CD14-positive monocyte (primary cell): Measurements from ENCODE around the gene IFIH1. TPM values are rescaled to one million over a fixed set of nuclear protein-coding genes. Genes with fewer than 3 reads are reported as not detected.

Experiments
- DNase-seq, 3 donors: peaks; one replicate each; pipeline ENCODE4 v3.0.0-alpha.2; 2011 to 2022
- H2AFZ ChIP-seq: 2 replicates; pipeline ENCODE4 v1.6.0; 2012; ENCODE audit warnings: mild to moderate bottlenecking, low read depth, low read length, inconsistent platforms; ENCODE audit not compliant: insufficient read depth, poor library complexity, severe bottlenecking
- H3K27ac ChIP-seq, 2 donors: 1 replicate in 1 of 2; 2 replicates in 1 of 2; pipeline ENCODE4 v1.5.1; 2012 to 2013; ENCODE audit warnings: low read length in 2 of 2, control low read depth in 1 of 2, inconsistent platforms in 1 of 2, low read depth in 1 of 2, mild to moderate bottlenecking in 1 of 2
- H3K27me3 ChIP-seq, 2 donors: one replicate each; pipeline versions ENCODE4 v1.6.0 to v1.6.1; 2011 to 2013; ENCODE audit warnings: low read length in 2 of 2; ENCODE audit not compliant: control insufficient read depth in 2 of 2, insufficient read depth in 2 of 2
- H3K36me3 ChIP-seq, 2 donors: replicated peaks in 1 of 2; 1 replicate in 1 of 2; 2 replicates in 1 of 2; pipeline versions ENCODE4 v1.5.1 to v1.6.1; 2012 to 2013; ENCODE audit warnings: low read length in 2 of 2, control low read depth in 1 of 2, inconsistent platforms in 1 of 2, mild to moderate bottlenecking in 1 of 2; ENCODE audit not compliant: insufficient read depth in 2 of 2, control insufficient read depth in 1 of 2
- H3K4me1 ChIP-seq, 2 donors: 1 replicate in 1 of 2; 2 replicates in 1 of 2; pipeline versions ENCODE4 v1.5.1 to v1.6.1; 2012 to 2013; ENCODE audit warnings: low read length in 2 of 2, control low read depth in 1 of 2, inconsistent platforms in 1 of 2, mild to moderate bottlenecking in 1 of 2, moderate library complexity in 1 of 2; ENCODE audit not compliant: insufficient read depth in 2 of 2, control insufficient read depth in 1 of 2
- H3K4me2 ChIP-seq: replicated peaks from 2 replicates; pipeline ENCODE3; 2012; ENCODE audit warnings: low read length, moderate library complexity, mild to moderate bottlenecking; ENCODE audit not compliant: poor library complexity, severe bottlenecking; ENCODE audit errors: extremely low read depth
- H3K4me3 ChIP-seq, 3 experiments: fragments of 200-600 bp in 1 of 3; sonication (generic) in 1 of 3; replicated peaks in 1 of 3; 1 replicate in 2 of 3; 2 replicates in 1 of 3; pipeline ENCODE4 v1.5.1; 2011 to 2013; ENCODE audit warnings: low read length in 3 of 3, mild to moderate bottlenecking in 3 of 3, control low read depth in 2 of 3, low read depth in 2 of 3, inconsistent platforms in 1 of 3, moderate library complexity in 1 of 3
- H3K79me2 ChIP-seq: 2 replicates; pipeline ENCODE4 v1.6.0; 2012; ENCODE audit warnings: mild to moderate bottlenecking, control low read depth, inconsistent platforms, low read length, moderate library complexity; ENCODE audit not compliant: insufficient read depth
- H3K9ac ChIP-seq: 2 replicates; pipeline ENCODE4 v1.6.0; 2017; ENCODE audit warnings: low read length, mild to moderate bottlenecking; ENCODE audit not compliant: insufficient read depth, poor library complexity, severe bottlenecking
- H3K9me3 ChIP-seq, 2 donors: replicated peaks in 1 of 2; 1 replicate in 1 of 2; 2 replicates in 1 of 2; pipeline versions ENCODE4 v1.5.1 to v1.6.1; 2012 to 2013; ENCODE audit warnings: low read length in 2 of 2, control low read depth in 1 of 2; ENCODE audit not compliant: control insufficient read depth in 1 of 2, insufficient read depth in 1 of 2
- H4K20me1 ChIP-seq: 2 replicates; pipeline ENCODE4 v1.6.0; 2012; ENCODE audit warnings: mild to moderate bottlenecking, low read length, control low read depth, moderate library complexity; ENCODE audit not compliant: insufficient read depth
- H3K27ac Mint-ChIP-seq, 7 donors: one replicate each; pipeline ENCODE4 v1.8.0; 2020; ENCODE audit warnings: mild to moderate bottlenecking in 7 of 7, mixed read lengths in 7 of 7, moderate library complexity in 6 of 7, inconsistent platforms in 2 of 7
- H3K27me3 Mint-ChIP-seq, 3 donors: one replicate each; pipeline ENCODE4 v1.8.0; 2021 to 2022; ENCODE audit warnings: low read depth in 3 of 3, mild to moderate bottlenecking in 3 of 3, mixed read lengths in 3 of 3, moderate library complexity in 3 of 3, inconsistent platforms in 1 of 3
- H3K36me3 Mint-ChIP-seq, 2 donors: one replicate each; pipeline ENCODE4 v1.8.0; 2020; ENCODE audit warnings: mixed read lengths in 2 of 2, inconsistent platforms in 1 of 2, mild to moderate bottlenecking in 1 of 2
- H3K4me1 Mint-ChIP-seq: one replicate; pipeline ENCODE4 v1.8.0; 2020; ENCODE audit warnings: mild to moderate bottlenecking, mixed read lengths
- H3K4me3 Mint-ChIP-seq, 2 donors: one replicate each; pipeline ENCODE4 v1.8.0; 2020; ENCODE audit warnings: mild to moderate bottlenecking in 2 of 2, mixed read lengths in 2 of 2, moderate library complexity in 1 of 2
- H3K9me3 Mint-ChIP-seq, 7 donors: one replicate each; pipeline ENCODE4 v1.8.0; 2020 to 2022; ENCODE audit warnings: mixed read lengths in 7 of 7, mild to moderate bottlenecking in 6 of 7, moderate library complexity in 6 of 7, inconsistent platforms in 2 of 7
- CTCF ChIP-seq: fragments of 200-600 bp; IDR thresholded peaks from one replicate; pipeline ENCODE4 v1.8.0; 2022; ENCODE audit warnings: antibody characterized with exemption, mild to moderate bottlenecking
- WGBS: methylation state at CpG from one replicate; pipeline ENCODE4 v1.1.5; 2013; ENCODE audit warnings: missing lambda C conversion rate; ENCODE audit not compliant: insufficient coverage; 5-methylcytosine and 5-hydroxymethylcytosine counted together
- intact Hi-C, 2 donors: fragments of 100-400 bp; cut with micrococcal nuclease; formaldehyde crosslinking; loops; one replicate each; pipeline versions ENCODE4 v1.15.0 to v1.15.1; 2023
- polyA plus RNA-seq, 3 donors: library from polyadenylated mRNA; depleted of rRNA in 1 of 3; unstranded in 2 of 3; stranded (reverse) in 1 of 3; fragments of 300-500 nt in 2 of 3; fragments of >200 nt in 1 of 3; fragmentation: Illumina TruSeq in 2 of 3; gene quantifications; 1 replicate in 2 of 3; 2 replicates in 1 of 3; pipeline ENCODE4 v1.2.3, GENCODE V29; 2012 to 2021

IFIH1 gene
- polyA plus RNA-seq, 3 donors = 11.6 to 17.6 (median 17.1) TPM

DNA sequence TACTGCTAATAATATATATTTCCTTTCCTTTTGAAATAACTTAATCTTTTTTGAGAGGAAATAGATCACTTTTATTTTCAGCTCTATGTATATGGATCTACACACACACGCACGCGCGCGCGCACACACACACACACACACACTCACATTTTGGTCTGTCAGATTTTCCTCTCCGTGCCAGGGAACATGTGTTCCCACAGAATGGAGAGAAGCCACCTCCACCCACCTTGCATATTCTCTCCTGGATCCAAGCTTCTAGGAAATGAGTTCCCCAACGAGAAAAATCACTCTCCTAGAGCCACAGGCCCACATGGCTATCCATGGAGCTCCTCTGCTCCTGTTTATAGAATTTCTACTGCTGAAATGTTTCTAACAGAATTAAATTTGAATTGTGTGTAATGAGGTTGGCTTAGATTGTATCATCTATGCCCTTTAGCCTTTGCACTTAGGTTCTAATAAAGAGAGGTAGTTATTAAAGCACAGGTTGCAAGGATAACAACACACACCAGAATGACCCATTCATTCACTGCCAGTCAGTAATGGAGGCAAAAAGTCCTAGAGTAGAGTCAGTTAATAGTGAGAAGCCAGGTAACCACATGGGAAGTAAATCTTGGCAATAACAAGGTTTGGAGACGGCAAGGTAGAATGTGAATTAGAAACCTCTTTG, 19.7 kb downstream of the IFIH1 start:
- Mint-ChIP-seq H3K9me3 (no peaks in the 10 kb centered on the region), H3K4me3 (no peak overlapping the region), H3K27ac (no peak overlapping the region), H3K36me3 (peaks cover 12 to 20% of the 10 kb centered on the region in 2 donors), H3K4me1 (peaks cover 13% of the 10 kb centered on the region), H3K27me3 (no peaks in the 10 kb centered on the region)
- intact Hi-C loops = loop anchor here in 1 of 2 donors (2.0 kb wide), 1 partner anchor 78 kb away; no protein-coding TSS in a partner anchor
- Histone ChIP-seq H3K9ac (no peak overlapping the region), H3K79me2 (no peaks in the 10 kb centered on the region), H4K20me1 (peaks cover 16% of the 10 kb centered on the region), H3K9me3 (no peaks in the 10 kb centered on the region), H3K27me3 (no peaks in the 10 kb centered on the region), H3K36me3 (peaks cover 16 to 47% of the 10 kb centered on the region in 2 donors), H3K4me3 (no peak overlapping the region), H3K27ac (no peak overlapping the region), H3K4me1 (peaks cover 3 to 4% of the 10 kb centered on the region in 2 donors), H2AFZ (no peak overlapping the region), H3K4me2 (no peak overlapping the region)
- 88% methylated on average over 8 of the region's 9 CpGs for WGBS
- no peak for DNase-seq
- TF ChIP-seq CTCF = no peak

DNA sequence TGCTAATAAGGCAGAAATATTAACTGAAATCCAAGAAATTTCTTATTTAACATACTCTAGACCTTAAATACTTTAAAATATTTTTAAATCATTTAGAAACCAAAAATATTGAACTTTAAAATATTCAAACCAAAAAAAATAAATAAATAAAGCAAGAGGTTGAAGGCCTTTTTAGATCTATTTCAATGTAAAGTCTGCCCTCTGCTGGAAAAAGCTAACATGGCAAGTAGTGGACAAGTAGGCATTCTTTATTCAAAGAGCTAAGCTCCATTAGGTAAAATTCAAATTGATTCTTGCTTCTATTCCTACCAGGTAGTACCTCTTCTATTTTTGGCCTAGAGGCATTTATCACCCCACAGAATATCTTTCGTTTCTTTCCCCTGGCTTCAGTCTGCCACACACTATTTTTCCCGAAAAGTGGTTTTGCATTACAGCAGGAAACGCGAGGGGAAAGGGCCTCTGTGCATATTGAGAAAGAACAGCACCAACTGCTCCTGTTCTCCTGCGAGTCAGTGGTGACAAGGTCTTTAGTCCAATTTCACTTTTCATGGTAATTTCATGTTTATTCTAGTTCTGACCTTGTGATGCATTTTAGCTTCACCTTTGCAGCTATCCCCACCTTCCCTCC, 20.4 kb downstream of the IFIH1 start:
- Histone ChIP-seq H3K9me3 (no peaks in the 10 kb centered on the region), H3K79me2 (no peaks in the 10 kb centered on the region), H3K4me3 (no peak overlapping the region), H3K27me3 (no peaks in the 10 kb centered on the region), H4K20me1 (peaks cover 16% of the 10 kb centered on the region), H3K27ac (no peak overlapping the region), H2AFZ (no peak overlapping the region), H3K36me3 (peaks cover 12 to 44% of the 10 kb centered on the region in 2 donors), H3K9ac (no peak overlapping the region), H3K4me2 (no peak overlapping the region), H3K4me1 (peaks cover 3 to 4% of the 10 kb centered on the region in 2 donors)
- H3K4me3 Mint-ChIP-seq = peak overlapping the region in 1 of 2 donors; percentile 17
- intact Hi-C loops = loop anchor here (2.0 kb wide), 1 partner anchor 77 kb away; no protein-coding TSS in a partner anchor
- DNase-seq = peak; percentile 61 to 72 (median 68)
- H3K9me3 Mint-ChIP-seq = no peaks in the 10 kb centered on the region
- peak; percentile 96 for TF ChIP-seq CTCF
- peak overlapping the region in 1 of 7 donors; percentile 35 for H3K27ac Mint-ChIP-seq
- peaks cover 9 to 12% of the 10 kb centered on the region in 2 donors for H3K36me3 Mint-ChIP-seq
- 31% methylated on average over 5 of the region's 5 CpGs for WGBS
- peaks cover 13% of the 10 kb centered on the region for H3K4me1 Mint-ChIP-seq
- no peaks in the 10 kb centered on the region for H3K27me3 Mint-ChIP-seq
